HCT116 (cell line): ENCODE data around the gene CDKN1A.

Experiments used
- CEBPB ChIP-seq: IDR thresholded peaks from 2 replicates; pipeline ENCODE4 v1.6.1; 2012; ENCODE audit warnings: low read depth
- CTCF ChIP-seq, 3 experiments: fragments of 200-600 bp in 1 of 3; sonication (generic) in 1 of 3; IDR thresholded peaks in 2 of 3; conservative IDR thresholded peaks in 1 of 3; 2 replicates each; pipeline ENCODE4 v1.5.1; 2012 to 2017; ENCODE audit warnings: low read depth in 2 of 3, low read length in 2 of 3, antibody characterized with exemption in 1 of 3, borderline replicate concordance in 1 of 3, control low read depth in 1 of 3, mild to moderate bottlenecking in 1 of 3, mixed read lengths in 1 of 3, mixed run types in 1 of 3, moderate library complexity in 1 of 3; ENCODE audit not compliant: insufficient read depth in 1 of 3
- ELF1 ChIP-seq: IDR thresholded peaks from 2 replicates; pipeline ENCODE4 v1.6.1; 2012; ENCODE audit warnings: low read depth, borderline replicate concordance
- EZH2 ChIP-seq: fragments of 200-600 bp; sonication (generic); IDR thresholded peaks from 2 replicates; pipeline ENCODE4 v1.6.1; 2017; ENCODE audit warnings: antibody characterized with exemption, mixed run types
- EZH2phosphoT487 ChIP-seq: fragments of 200-600 bp; IDR thresholded peaks from 2 replicates; pipeline ENCODE4 v1.6.1; 2018; ENCODE audit warnings: antibody characterized with exemption, borderline replicate concordance
- POLR2A ChIP-seq: IDR thresholded peaks from 2 replicates; pipeline ENCODE4 v1.7.0; 2011; ENCODE audit warnings: borderline replicate concordance; ENCODE audit not compliant: insufficient read depth, insufficient read length; ENCODE audit errors: extremely low read depth
- POLR2AphosphoS5 ChIP-seq: IDR thresholded peaks from 2 replicates; pipeline ENCODE4 v1.6.1; 2011; ENCODE audit warnings: mild to moderate bottlenecking, low read depth, low read length, moderate library complexity
- RAD21 ChIP-seq: IDR thresholded peaks from 2 replicates; pipeline ENCODE4 v1.6.1; 2012; ENCODE audit warnings: low read depth, mild to moderate bottlenecking
- SRF ChIP-seq: IDR thresholded peaks from 2 replicates; pipeline ENCODE4 v1.6.1; 2012; ENCODE audit warnings: low read depth
- ZNF274 ChIP-seq: fragments of 200-500 bp; sonication (Bioruptor generic); IDR thresholded peaks from 2 replicates; pipeline ENCODE4 v1.6.1; 2014; ENCODE audit warnings: mild to moderate bottlenecking, low read depth, low read length, inconsistent platforms
- TF ChIP-seq, protein P1 (sequence below): IDR thresholded peaks from 2 replicates; pipeline ENCODE4 v1.6.1; 2011; ENCODE audit warnings: mild to moderate bottlenecking, low read length, moderate library complexity; ENCODE audit not compliant: insufficient replicate concordance; ENCODE audit errors: extremely low read depth

DNA sequence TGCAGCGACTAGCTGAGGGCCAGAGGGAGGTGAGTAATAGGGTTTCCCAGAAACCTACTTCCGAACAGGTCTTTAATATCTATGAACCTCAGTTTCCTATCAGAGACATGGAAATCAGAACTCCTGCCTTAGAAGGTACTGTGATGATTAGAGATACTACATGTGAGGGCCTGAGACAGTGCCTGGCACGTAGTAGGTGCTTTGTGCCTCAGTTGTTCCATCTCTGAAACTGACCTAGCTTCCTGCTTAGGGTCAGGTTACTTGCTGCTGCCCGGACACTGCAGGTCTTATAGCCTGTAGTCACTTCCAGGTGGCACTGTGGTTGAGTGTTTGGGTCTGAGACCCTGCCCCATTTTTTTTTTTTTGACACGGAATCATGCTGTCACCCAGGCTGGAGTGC lies 40.0 kb downstream of the CDKN1A start:
- TF ChIP-seq ELF1 (no peak), SRF (no peak), EZH2 (no peak), RAD21 (no peak), CTCF (IDR thresholded peaks at IDR 0.05 in 2 of 3, conservative IDR thresholded peaks at IDR 0.05 in 1 of 3; ENCODE audit: borderline replicate concordance in 1 of 3, insufficient read depth in 1 of 3, low read depth in 2 of 3, low read length in 2 of 3) (no peak), POLR2AphosphoS5 (no peak), CEBPB (no peak), EZH2phosphoT487 (no peak), POLR2A (no peak), ZNF274 (no peak)
- TF ChIP-seq, protein P1, sequence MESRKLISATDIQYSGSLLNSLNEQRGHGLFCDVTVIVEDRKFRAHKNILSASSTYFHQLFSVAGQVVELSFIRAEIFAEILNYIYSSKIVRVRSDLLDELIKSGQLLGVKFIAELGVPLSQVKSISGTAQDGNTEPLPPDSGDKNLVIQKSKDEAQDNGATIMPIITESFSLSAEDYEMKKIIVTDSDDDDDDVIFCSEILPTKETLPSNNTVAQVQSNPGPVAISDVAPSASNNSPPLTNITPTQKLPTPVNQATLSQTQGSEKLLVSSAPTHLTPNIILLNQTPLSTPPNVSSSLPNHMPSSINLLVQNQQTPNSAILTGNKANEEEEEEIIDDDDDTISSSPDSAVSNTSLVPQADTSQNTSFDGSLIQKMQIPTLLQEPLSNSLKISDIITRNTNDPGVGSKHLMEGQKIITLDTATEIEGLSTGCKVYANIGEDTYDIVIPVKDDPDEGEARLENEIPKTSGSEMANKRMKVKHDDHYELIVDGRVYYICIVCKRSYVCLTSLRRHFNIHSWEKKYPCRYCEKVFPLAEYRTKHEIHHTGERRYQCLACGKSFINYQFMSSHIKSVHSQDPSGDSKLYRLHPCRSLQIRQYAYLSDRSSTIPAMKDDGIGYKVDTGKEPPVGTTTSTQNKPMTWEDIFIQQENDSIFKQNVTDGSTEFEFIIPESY = no peak
